WTC11 (cell line): Measurements from ENCODE around the gene MED12L. TPM values are rescaled to one million over a fixed set of nuclear protein-coding genes. Genes with fewer than 3 reads are reported as not detected.

ENCODE experiments used
- ATAC-seq: fragments of 200-7000 bp; cut with Tn5 transposase; 2 replicates; pipeline ENCODE4 v1.10.0; 2021; ENCODE audit warnings: mild to moderate bottlenecking, moderate library complexity
- CTCF ChIA-PET: fragments of 300-600 bp; sonication (Branson Sonifier 250); formaldehyde crosslinking; loops from one replicate; lab custom pipeline; 2021; ENCODE audit warnings: antibody characterized with exemption; lab: Charles Lee
- POLR2A ChIA-PET: fragments of 350-600 bp; sonication (Branson Sonifier 250); formaldehyde crosslinking; loops from one replicate; lab custom pipeline; 2021; ENCODE audit warnings: antibody characterized with exemption; lab: Charles Lee
- DNase-seq: peaks from one replicate; pipeline ENCODE4 v3.0.0; 2021; ENCODE audit warnings: low spot score
- H3K27ac Mint-ChIP-seq: 2 replicates; pipeline ENCODE4 v1.8.0; 2021; ENCODE audit warnings: mixed read lengths
- H3K27me3 Mint-ChIP-seq: 2 replicates; pipeline ENCODE4 v1.8.0; 2021; ENCODE audit warnings: low read depth, mild to moderate bottlenecking, moderate library complexity, mixed read lengths
- H3K36me3 Mint-ChIP-seq: 2 replicates; pipeline ENCODE4 v1.8.0; 2021; ENCODE audit warnings: mixed read lengths
- H3K4me1 Mint-ChIP-seq: 2 replicates; pipeline ENCODE4 v1.8.0; 2022; ENCODE audit warnings: mixed read lengths
- H3K4me3 Mint-ChIP-seq: 2 replicates; pipeline ENCODE4 v1.8.0; 2021; ENCODE audit warnings: mild to moderate bottlenecking, moderate library complexity, mixed read lengths
- H3K9me3 Mint-ChIP-seq: 2 replicates; pipeline ENCODE4 v1.8.0; 2021; ENCODE audit warnings: mixed read lengths
- GRHL2 ChIP-seq: fragments of 250-450 bp; sonication (Bioruptor Pico); IDR thresholded peaks from 2 replicates; pipeline ENCODE4 v1.8.0; 2022; ENCODE audit warnings: mild to moderate bottlenecking, moderate library complexity; ENCODE audit not compliant: insufficient replicate concordance, severe bottlenecking
- IRF2 ChIP-seq: sonication (generic); formaldehyde crosslinking; IDR thresholded peaks from 2 replicates; pipeline ENCODE4 v1.8.0; 2022; ENCODE audit warnings: low read depth, missing genetic modification reagents, borderline replicate concordance
- MYBL2 ChIP-seq: sonication (generic); formaldehyde crosslinking; IDR thresholded peaks from 2 replicates; pipeline ENCODE4 v1.8.1; 2023; ENCODE audit warnings: mild to moderate bottlenecking, moderate library complexity, missing genetic modification reagents
- SMAD3 ChIP-seq: sonication (generic); formaldehyde crosslinking; IDR thresholded peaks from 2 replicates; pipeline ENCODE4 v1.8.0; 2022; ENCODE audit warnings: missing genetic modification reagents, mild to moderate bottlenecking, borderline replicate concordance
- ZNF219 ChIP-seq: sonication (generic); formaldehyde crosslinking; IDR thresholded peaks from 2 replicates; pipeline ENCODE4 v1.8.0; 2023; ENCODE audit warnings: missing genetic modification reagents, mild to moderate bottlenecking, borderline replicate concordance
- total RNA-seq: library from RNA; stranded (reverse); gene quantifications from 3 replicates; pipeline ENCODE4 v1.2.3, GENCODE V29; 2021
- TF ChIP-seq, protein P1 (sequence below): sonication (generic); formaldehyde crosslinking; conservative IDR thresholded peaks from 2 replicates; pipeline ENCODE4 v1.8.1; 2022; ENCODE audit warnings: mild to moderate bottlenecking, missing genetic modification reagents
- TF ChIP-seq, protein P2 (sequence below): fragments of 250-450 bp; sonication (Bioruptor Pico); IDR thresholded peaks from 2 replicates; pipeline ENCODE4 v2.1.2; 2022; ENCODE audit warnings: mild to moderate bottlenecking, moderate library complexity
- TF ChIP-seq, protein P3 (sequence below): sonication (generic); formaldehyde crosslinking; IDR thresholded peaks from 2 replicates; pipeline ENCODE4 v1.8.0; 2023; ENCODE audit warnings: mild to moderate bottlenecking, missing genetic modification reagents
- TF ChIP-seq, protein P4 (sequence below): sonication (generic); formaldehyde crosslinking; IDR thresholded peaks from 2 replicates; pipeline ENCODE4 v1.8.1; 2022; ENCODE audit warnings: low read depth, missing genetic modification reagents, borderline replicate concordance
- TF ChIP-seq, protein P5 (sequence below): sonication (generic); formaldehyde crosslinking; IDR thresholded peaks from 2 replicates; pipeline ENCODE4 v1.8.0; 2022; ENCODE audit warnings: mild to moderate bottlenecking, missing genetic modification reagents
- TF ChIP-seq, protein P6 (sequence below): sonication (generic); formaldehyde crosslinking; IDR thresholded peaks from 2 replicates; pipeline ENCODE4 v1.8.1; 2022; ENCODE audit warnings: low read depth, mild to moderate bottlenecking, moderate library complexity, missing genetic modification reagents, borderline replicate concordance

MED12L gene
- total RNA-seq, 1 experiment from 2014 or later = 27.4 TPM

DNA sequence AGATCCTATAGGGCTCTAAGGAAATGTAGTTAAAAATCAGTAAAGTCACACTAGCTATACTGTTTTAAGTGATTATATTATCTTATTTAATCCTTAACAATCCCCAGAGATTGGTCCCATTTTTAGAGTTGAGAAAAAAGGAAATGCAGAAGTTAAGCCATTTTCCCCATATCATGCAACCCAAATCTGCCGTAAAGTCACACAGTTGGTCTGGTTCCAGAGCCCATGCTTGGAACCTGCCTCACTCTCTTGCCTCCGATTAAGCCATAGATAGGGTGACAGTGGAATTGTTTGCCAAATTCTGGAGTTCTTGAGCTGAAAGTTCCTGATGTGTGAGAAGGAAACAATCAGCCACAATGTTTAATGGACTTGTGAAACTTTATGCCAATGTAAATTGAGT lies 246.2 kb downstream of the MED12L start:
- peaks cover 8% of the 10 kb centered on the region for H3K4me1 Mint-ChIP-seq
- POLR2A ChIA-PET = no interaction called here
- no peaks in the 10 kb centered on the region for H3K36me3 Mint-ChIP-seq
- ATAC-seq (no peak), DNase-seq (no peak)
- TF ChIP-seq, protein P1, sequence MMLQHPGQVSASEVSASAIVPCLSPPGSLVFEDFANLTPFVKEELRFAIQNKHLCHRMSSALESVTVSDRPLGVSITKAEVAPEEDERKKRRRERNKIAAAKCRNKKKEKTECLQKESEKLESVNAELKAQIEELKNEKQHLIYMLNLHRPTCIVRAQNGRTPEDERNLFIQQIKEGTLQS (CRISPR knock-in tag) = no peak
- TF ChIP-seq IRF2 (no peak), SMAD3 (no peak), ZNF219 (CRISPR knock-in tag) (no peak)
- TF ChIP-seq, protein P2, sequence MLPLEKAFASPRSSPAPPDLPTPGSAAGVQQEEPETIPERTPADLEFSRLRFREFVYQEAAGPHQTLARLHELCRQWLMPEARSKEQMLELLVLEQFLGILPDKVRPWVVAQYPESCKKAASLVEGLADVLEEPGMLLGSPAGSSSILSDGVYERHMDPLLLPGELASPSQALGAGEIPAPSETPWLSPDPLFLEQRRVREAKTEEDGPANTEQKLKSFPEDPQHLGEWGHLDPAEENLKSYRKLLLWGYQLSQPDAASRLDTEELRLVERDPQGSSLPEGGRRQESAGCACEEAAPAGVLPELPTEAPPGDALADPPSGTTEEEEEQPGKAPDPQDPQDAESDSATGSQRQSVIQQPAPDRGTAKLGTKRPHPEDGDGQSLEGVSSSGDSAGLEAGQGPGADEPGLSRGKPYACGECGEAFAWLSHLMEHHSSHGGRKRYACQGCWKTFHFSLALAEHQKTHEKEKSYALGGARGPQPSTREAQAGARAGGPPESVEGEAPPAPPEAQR = no peak
- no peaks in the 10 kb centered on the region for H3K9me3 Mint-ChIP-seq
- peak overlapping the region; percentile 18; the same call in 1 of the 2 replicates for H3K27ac Mint-ChIP-seq
- CTCF ChIA-PET = no interaction called here
- H3K4me3 Mint-ChIP-seq = no peak overlapping the region
- no peaks in the 10 kb centered on the region for H3K27me3 Mint-ChIP-seq

DNA sequence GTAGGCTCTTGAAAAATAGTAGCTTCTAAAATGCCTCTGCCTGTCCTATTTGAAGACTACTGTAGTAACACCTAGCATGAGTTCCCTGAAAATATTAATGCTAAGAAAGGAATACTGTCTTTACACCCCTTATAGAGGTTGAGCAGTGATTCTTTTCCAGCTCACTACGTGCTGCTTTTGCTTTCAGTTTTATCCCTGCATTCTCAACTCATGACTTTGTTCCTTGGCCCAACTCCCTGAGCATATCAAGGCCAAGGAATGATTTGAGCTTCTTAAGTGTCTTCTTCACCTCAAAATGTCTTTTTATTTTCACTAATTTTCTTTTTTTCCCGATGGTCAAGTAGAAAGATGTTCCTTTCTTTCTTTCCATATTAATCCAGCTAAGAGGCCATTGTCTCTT lies 260.4 kb downstream of the MED12L start:
- H3K9me3 Mint-ChIP-seq = no peaks in the 10 kb centered on the region
- POLR2A ChIA-PET = no interaction called here
- TF ChIP-seq, protein P3, sequence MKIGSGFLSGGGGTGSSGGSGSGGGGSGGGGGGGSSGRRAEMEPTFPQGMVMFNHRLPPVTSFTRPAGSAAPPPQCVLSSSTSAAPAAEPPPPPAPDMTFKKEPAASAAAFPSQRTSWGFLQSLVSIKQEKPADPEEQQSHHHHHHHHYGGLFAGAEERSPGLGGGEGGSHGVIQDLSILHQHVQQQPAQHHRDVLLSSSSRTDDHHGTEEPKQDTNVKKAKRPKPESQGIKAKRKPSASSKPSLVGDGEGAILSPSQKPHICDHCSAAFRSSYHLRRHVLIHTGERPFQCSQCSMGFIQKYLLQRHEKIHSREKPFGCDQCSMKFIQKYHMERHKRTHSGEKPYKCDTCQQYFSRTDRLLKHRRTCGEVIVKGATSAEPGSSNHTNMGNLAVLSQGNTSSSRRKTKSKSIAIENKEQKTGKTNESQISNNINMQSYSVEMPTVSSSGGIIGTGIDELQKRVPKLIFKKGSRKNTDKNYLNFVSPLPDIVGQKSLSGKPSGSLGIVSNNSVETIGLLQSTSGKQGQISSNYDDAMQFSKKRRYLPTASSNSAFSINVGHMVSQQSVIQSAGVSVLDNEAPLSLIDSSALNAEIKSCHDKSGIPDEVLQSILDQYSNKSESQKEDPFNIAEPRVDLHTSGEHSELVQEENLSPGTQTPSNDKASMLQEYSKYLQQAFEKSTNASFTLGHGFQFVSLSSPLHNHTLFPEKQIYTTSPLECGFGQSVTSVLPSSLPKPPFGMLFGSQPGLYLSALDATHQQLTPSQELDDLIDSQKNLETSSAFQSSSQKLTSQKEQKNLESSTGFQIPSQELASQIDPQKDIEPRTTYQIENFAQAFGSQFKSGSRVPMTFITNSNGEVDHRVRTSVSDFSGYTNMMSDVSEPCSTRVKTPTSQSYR (CRISPR knock-in tag) = no peak
- no peak for TF ChIP-seq GRHL2
- TF ChIP-seq, protein P4, sequence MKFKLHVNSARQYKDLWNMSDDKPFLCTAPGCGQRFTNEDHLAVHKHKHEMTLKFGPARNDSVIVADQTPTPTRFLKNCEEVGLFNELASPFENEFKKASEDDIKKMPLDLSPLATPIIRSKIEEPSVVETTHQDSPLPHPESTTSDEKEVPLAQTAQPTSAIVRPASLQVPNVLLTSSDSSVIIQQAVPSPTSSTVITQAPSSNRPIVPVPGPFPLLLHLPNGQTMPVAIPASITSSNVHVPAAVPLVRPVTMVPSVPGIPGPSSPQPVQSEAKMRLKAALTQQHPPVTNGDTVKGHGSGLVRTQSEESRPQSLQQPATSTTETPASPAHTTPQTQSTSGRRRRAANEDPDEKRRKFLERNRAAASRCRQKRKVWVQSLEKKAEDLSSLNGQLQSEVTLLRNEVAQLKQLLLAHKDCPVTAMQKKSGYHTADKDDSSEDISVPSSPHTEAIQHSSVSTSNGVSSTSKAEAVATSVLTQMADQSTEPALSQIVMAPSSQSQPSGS (CRISPR knock-in tag) = no peak
- TF ChIP-seq, all 79 proteins: peak for 0
- Mint-ChIP-seq H3K36me3 (no peaks in the 10 kb centered on the region), H3K4me1 (peaks cover 40% of the 10 kb centered on the region), H3K27me3 (no peaks in the 10 kb centered on the region), H3K27ac (no peak overlapping the region), H3K4me3 (no peak overlapping the region)
- ATAC-seq (no peak), DNase-seq (no peak)
- CTCF ChIA-PET = interaction anchor here (0.7 kb wide), 1 partner anchor 118 kb away, joined by 3 read pairs; no protein-coding TSS in a partner anchor

DNA sequence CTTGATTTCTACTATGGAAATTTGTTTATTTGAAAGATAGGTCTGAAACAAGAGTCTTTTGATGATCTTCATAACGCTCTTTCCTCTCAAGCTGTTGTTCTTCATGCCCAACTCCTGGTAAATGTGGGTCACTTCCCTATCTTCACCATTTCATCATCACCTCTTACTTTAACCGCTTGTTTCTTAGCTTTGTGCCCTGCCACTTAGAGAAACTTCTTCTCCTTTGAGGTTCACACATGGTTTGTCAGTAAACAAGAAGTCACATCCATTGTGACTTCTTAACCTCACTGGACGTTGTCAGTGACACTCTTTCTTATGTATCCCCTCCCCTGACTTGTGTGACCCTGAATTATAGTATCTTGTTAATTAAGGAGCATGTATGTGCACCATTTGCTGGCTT lies 260.8 kb downstream of the MED12L start:
- Mint-ChIP-seq H3K4me1 (peaks cover 44% of the 10 kb centered on the region), H3K4me3 (no peak overlapping the region), H3K27me3 (no peaks in the 10 kb centered on the region)
- POLR2A ChIA-PET = no interaction called here
- no peak for ATAC-seq
- TF ChIP-seq, protein P1 (CRISPR knock-in tag) = no peak
- TF ChIP-seq, all 79 proteins: peak for 0
- CTCF ChIA-PET = no interaction called here
- no peak for DNase-seq
- Mint-ChIP-seq H3K27ac (no peak overlapping the region), H3K9me3 (no peaks in the 10 kb centered on the region), H3K36me3 (no peaks in the 10 kb centered on the region)

DNA sequence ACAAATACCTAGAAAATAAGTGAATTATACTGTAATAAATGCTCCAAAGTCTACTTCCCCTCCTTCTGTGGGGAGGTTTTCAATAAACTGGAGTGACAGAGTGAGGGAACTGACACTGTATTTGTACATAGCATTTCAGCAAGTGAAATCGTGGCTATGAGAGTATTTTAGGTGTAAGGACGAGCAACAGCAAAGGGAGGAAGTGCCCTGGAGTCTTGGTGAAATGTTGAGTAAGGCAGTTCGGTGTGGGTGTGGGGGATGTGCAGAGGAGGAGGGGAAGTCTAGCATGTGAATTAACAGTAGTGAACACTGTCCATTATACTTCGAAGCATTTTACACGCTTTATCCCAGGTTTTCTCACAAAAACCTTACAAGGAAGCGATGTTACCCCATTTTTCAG lies 262.0 kb downstream of the MED12L start:
- Mint-ChIP-seq H3K9me3 (no peaks in the 10 kb centered on the region), H3K36me3 (no peaks in the 10 kb centered on the region), H3K4me1 (peaks cover 46% of the 10 kb centered on the region), H3K27ac (peak overlapping the region; percentile 43; the same call in 1 of the 2 replicates), H3K4me3 (no peak overlapping the region), H3K27me3 (no peaks in the 10 kb centered on the region)
- POLR2A ChIA-PET = no interaction called here
- CTCF ChIA-PET = no interaction called here
- TF ChIP-seq, protein P5, sequence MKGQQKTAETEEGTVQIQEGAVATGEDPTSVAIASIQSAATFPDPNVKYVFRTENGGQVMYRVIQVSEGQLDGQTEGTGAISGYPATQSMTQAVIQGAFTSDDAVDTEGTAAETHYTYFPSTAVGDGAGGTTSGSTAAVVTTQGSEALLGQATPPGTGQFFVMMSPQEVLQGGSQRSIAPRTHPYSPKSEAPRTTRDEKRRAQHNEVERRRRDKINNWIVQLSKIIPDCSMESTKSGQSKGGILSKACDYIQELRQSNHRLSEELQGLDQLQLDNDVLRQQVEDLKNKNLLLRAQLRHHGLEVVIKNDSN (CRISPR knock-in tag) = no peak
- no peak for TF ChIP-seq MYBL2 (CRISPR knock-in tag)
- TF ChIP-seq, protein P6, sequence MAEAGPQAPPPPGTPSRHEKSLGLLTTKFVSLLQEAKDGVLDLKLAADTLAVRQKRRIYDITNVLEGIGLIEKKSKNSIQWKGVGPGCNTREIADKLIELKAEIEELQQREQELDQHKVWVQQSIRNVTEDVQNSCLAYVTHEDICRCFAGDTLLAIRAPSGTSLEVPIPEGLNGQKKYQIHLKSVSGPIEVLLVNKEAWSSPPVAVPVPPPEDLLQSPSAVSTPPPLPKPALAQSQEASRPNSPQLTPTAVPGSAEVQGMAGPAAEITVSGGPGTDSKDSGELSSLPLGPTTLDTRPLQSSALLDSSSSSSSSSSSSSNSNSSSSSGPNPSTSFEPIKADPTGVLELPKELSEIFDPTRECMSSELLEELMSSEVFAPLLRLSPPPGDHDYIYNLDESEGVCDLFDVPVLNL = no peak
- ATAC-seq = peak; percentile 53
- DNase-seq = no peak
